HepG2 (cell line): Measurements from ENCODE around the gene RCOR3. TPM values are rescaled to one million over a fixed set of nuclear protein-coding genes. Genes with fewer than 3 reads are reported as not detected.

Experiments used
- HOXA7 ChIP-seq: sonication (generic); formaldehyde crosslinking; IDR thresholded peaks from 2 replicates; pipeline ENCODE4 v1.8.1; 2022; ENCODE audit warnings: mild to moderate bottlenecking, missing genetic modification reagents, moderate library complexity
- RBM22 ChIP-seq: fragments of 200-400 bp; formaldehyde crosslinking; optimal IDR thresholded peaks from 2 replicates; pipeline ENCODE3; 2017; ENCODE audit warnings: mild to moderate bottlenecking, low read length, moderate library complexity
- TBX3 ChIP-seq: fragments of 450-650 bp; IDR thresholded peaks from 2 replicates; pipeline ENCODE4 v1.6.1; 2017; ENCODE audit warnings: antibody characterized with exemption, mild to moderate bottlenecking, inconsistent platforms, borderline replicate concordance
- polyA plus RNA-seq, 8 experiments: library from polyadenylated mRNA; depleted of rRNA in 3 of 8; stranded (reverse) in 7 of 8; unstranded in 1 of 8; fragments of >200 nt; fragmentation: Illumina TruSeq in 4 of 8; extraction: Trizol in 4 of 8; gene quantifications; 2 replicates each; pipeline versions ENCODE4 v1.2.1 to v1.2.3, GENCODE V29; 2011 to 2016; ENCODE audit warnings: low read depth in 4 of 8, missing spikeins in 1 of 8, mixed read lengths in 1 of 8; ENCODE audit not compliant: insufficient read depth in 1 of 8
- total RNA-seq, 5 experiments: library from RNA; depleted of rRNA; stranded (reverse); fragments of >200 nt; fragmentation: Illumina TruSeq; extraction: Trizol; gene quantifications; 2 replicates each; pipeline ENCODE4 v1.2.3, GENCODE V29; 2016; ENCODE audit warnings: low read depth in 1 of 5
- TF ChIP-seq, protein P1 (sequence below): sonication (generic); formaldehyde crosslinking; IDR thresholded peaks from 2 replicates; pipeline ENCODE4 v1.9.0; 2021; ENCODE audit warnings: missing genetic modification reagents, mild to moderate bottlenecking, borderline replicate concordance

RCOR3 gene
- total and polyA plus RNA-seq, 2 of the 13 experiments (the other 11 are each of a cell fraction or from before 2014, with no cell fraction given), result 16.8 to 31.6 TPM

DNA sequence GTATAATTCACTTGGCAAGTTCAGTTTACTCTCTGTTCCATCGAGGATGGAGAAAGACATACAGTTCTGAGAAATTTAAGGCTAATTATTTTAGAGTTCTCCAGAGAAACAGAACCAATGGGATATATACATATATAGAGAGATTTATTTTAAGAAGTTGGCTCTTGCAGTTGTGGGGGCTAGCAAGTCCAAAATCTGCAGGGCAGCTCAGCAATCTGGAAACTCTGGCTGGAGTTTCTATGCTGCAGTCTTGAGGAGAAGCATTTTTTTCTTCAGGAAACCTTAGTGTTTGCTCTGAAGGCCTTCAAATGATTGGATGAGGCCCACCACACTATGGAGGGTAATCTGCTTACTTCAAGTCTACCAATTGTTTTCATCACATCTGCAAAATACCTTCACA lies 102.0 kb downstream of the RCOR3 start (continued):
- TF ChIP-seq TBX3 (no peak), HOXA7 (no peak), RBM22 (no peak)
- TF ChIP-seq, protein P1, sequence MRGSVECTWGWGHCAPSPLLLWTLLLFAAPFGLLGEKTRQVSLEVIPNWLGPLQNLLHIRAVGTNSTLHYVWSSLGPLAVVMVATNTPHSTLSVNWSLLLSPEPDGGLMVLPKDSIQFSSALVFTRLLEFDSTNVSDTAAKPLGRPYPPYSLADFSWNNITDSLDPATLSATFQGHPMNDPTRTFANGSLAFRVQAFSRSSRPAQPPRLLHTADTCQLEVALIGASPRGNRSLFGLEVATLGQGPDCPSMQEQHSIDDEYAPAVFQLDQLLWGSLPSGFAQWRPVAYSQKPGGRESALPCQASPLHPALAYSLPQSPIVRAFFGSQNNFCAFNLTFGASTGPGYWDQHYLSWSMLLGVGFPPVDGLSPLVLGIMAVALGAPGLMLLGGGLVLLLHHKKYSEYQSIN (CRISPR knock-in tag), result no peak
- TF ChIP-seq, all 625 proteins: peak for 0

Other genes with a start within 250 kb of the RCOR3 start
- gene KCNH1, start 125.2 kb upstream of the RCOR3 start, total RNA-seq (2016; rRNA removed; fragmentation: Illumina TruSeq; extraction: Trizol), result not detected in 2 replicates
- not detected in 2 replicates for gene KCNH1, start 125.2 kb upstream of the RCOR3 start, polyA plus RNA-seq (2011; rRNA removed)
- 0.25 and 0.27 TPM in 2 replicates for gene TRAF5, start 67.5 kb downstream of the RCOR3 start, total RNA-seq (2016; rRNA removed; fragmentation: Illumina TruSeq; extraction: Trizol)
- 1.6 and 1.7 TPM in 2 replicates for gene TRAF5, start 67.5 kb downstream of the RCOR3 start, polyA plus RNA-seq (2011; rRNA removed)
- gene RD3, start 232.8 kb downstream of the RCOR3 start, total RNA-seq (2016; rRNA removed; fragmentation: Illumina TruSeq; extraction: Trizol), result not detected in 2 replicates
- not detected in 2 replicates for gene RD3, start 232.8 kb downstream of the RCOR3 start, polyA plus RNA-seq (2011; rRNA removed)